HL-60 (cell line): ENCODE results near the gene CABLES2.

ENCODE experiments used
- CTCF ChIP-seq: IDR thresholded peaks from one replicate; pipeline ENCODE4 v1.5.1; 2011; ENCODE audit warnings: low read length, control low read depth, inconsistent platforms; ENCODE audit not compliant: insufficient read depth
- GABPA ChIP-seq: IDR thresholded peaks from 2 replicates; pipeline ENCODE4 v1.6.1; 2012; ENCODE audit warnings: low read depth
- POLR2AphosphoS5 ChIP-seq: IDR thresholded peaks from 2 replicates; pipeline ENCODE4 v1.6.1; 2012; ENCODE audit warnings: low read depth
- REST ChIP-seq: IDR thresholded peaks from 2 replicates; pipeline ENCODE4 v1.6.1; 2012; ENCODE audit warnings: low read depth; ENCODE audit not compliant: insufficient replicate concordance

- TF ChIP-seq CTCF = no peak
- no peak for TF ChIP-seq POLR2AphosphoS5
- TF ChIP-seq GABPA = no peak
- TF ChIP-seq REST = no peak
These were observed 970 bp upstream of the CABLES2 start for GRCh38 chr20:62408055-62408454.
